Neural cell (in vitro differentiated cells): ENCODE data around the gene ESYT2. TPM values are rescaled to one million over a fixed set of nuclear protein-coding genes. Genes with fewer than 3 reads are reported as not detected.

Source experiments
- H2AFZ ChIP-seq: fragments of 200-600, 300-800 bp; sonication (generic), shearing (Covaris generic); 2 replicates; pipeline ENCODE4 v1.6.0; 2014; ENCODE audit warnings: low read depth, mild to moderate bottlenecking, antibody characterized with exemption, low read length, moderate library complexity
- H3F3A ChIP-seq: fragments of 200-600 bp; shearing (Covaris generic); 2 replicates; pipeline ENCODE4 v1.6.1; 2016; ENCODE audit warnings: mild to moderate bottlenecking, moderate library complexity, mixed read lengths, antibody characterized with exemption, low read length; ENCODE audit not compliant: insufficient read depth, poor library complexity, severe bottlenecking
- H3K27ac ChIP-seq: fragments of 200-600, 300-800 bp; sonication (generic), shearing (Covaris generic); 2 replicates; pipeline ENCODE4 v1.5.1; 2014; ENCODE audit warnings: mild to moderate bottlenecking, low read length, moderate library complexity
- H3K27me3 ChIP-seq: fragments of 300-800, 200-600 bp; sonication (generic), shearing (Covaris generic); 2 replicates; pipeline ENCODE4 v1.6.0; 2014; ENCODE audit warnings: mild to moderate bottlenecking, low read depth, low read length, moderate library complexity; ENCODE audit not compliant: insufficient read depth
- H3K36me3 ChIP-seq: fragments of 300-800, 200-600 bp; sonication (generic), shearing (Covaris generic); 2 replicates; pipeline ENCODE4 v1.5.1; 2014; ENCODE audit warnings: mild to moderate bottlenecking, antibody characterized with exemption, low read length, moderate library complexity; ENCODE audit not compliant: insufficient read depth
- H3K4me2 ChIP-seq: fragments of 300-800, 200-600 bp; sonication (generic), shearing (Covaris generic); 2 replicates; pipeline ENCODE4 v1.6.0; 2014; ENCODE audit warnings: mild to moderate bottlenecking, low read length
- H3K4me3 ChIP-seq: fragments of 300-800, 200-600 bp; sonication (generic), shearing (Covaris generic); 2 replicates; pipeline ENCODE4 v1.5.1; 2014; ENCODE audit warnings: mild to moderate bottlenecking, low read length, moderate library complexity
- H3K79me2 ChIP-seq: fragments of 200-600 bp; shearing (Covaris generic); replicated peaks from 2 replicates; pipeline ENCODE4 v1.6.0; 2014; ENCODE audit warnings: mild to moderate bottlenecking, low read length, moderate library complexity; ENCODE audit not compliant: insufficient read depth
- H3K9ac ChIP-seq: fragments of 300-800, 200-600 bp; sonication (generic), shearing (Covaris generic); 2 replicates; pipeline ENCODE4 v1.6.1; 2016; ENCODE audit warnings: mild to moderate bottlenecking, low read length, mixed read lengths
- H3K9me2 ChIP-seq: fragments of 200-600 bp; shearing (Covaris generic); 2 replicates; pipeline ENCODE4 v1.6.1; 2016; ENCODE audit warnings: mild to moderate bottlenecking, low read length, mixed read lengths; ENCODE audit not compliant: insufficient read depth
- H3K9me3 ChIP-seq: fragments of 200-600, 300-800 bp; sonication (generic), shearing (Covaris generic); 2 replicates; pipeline ENCODE4 v1.6.1; 2016; ENCODE audit warnings: mild to moderate bottlenecking, mixed run types, low read length, moderate library complexity, mixed read lengths
- H4K20me1 ChIP-seq: fragments of 200-600 bp; shearing (Covaris generic); 2 replicates; pipeline ENCODE4 v1.6.1; 2016; ENCODE audit warnings: mild to moderate bottlenecking, mixed run types; ENCODE audit not compliant: insufficient read depth
- EP300 ChIP-seq: fragments of 450-650 bp; conservative IDR thresholded peaks from 2 replicates; pipeline ENCODE4 v1.6.1; 2014; ENCODE audit warnings: antibody characterized with exemption, mild to moderate bottlenecking, moderate library complexity; ENCODE audit not compliant: poor library complexity, severe bottlenecking
- EZH2 ChIP-seq: fragments of 200-600, 300-800 bp; shearing (Covaris generic), sonication (generic); IDR thresholded peaks from 2 replicates; pipeline ENCODE4 v1.6.1; 2014; ENCODE audit warnings: antibody characterized with exemption, low read length, borderline replicate concordance, mild to moderate bottlenecking; ENCODE audit not compliant: insufficient read depth, poor library complexity, severe bottlenecking
- MXI1 ChIP-seq: fragments of 450-650 bp; conservative IDR thresholded peaks from 2 replicates; pipeline ENCODE4 v1.6.1; 2014; ENCODE audit warnings: antibody characterized with exemption, mild to moderate bottlenecking; ENCODE audit not compliant: poor library complexity, severe bottlenecking
- POLR2AphosphoS5 ChIP-seq: IDR thresholded peaks from 2 replicates; pipeline ENCODE4 v1.6.1; 2012
- RAD21 ChIP-seq: fragments of 450-650 bp; conservative IDR thresholded peaks from 2 replicates; pipeline ENCODE4 v1.6.1; 2014; ENCODE audit warnings: antibody characterized with exemption, mild to moderate bottlenecking, moderate library complexity
- REST ChIP-seq: IDR thresholded peaks from 2 replicates; pipeline ENCODE4 v1.6.1; 2012; ENCODE audit warnings: borderline replicate concordance
- SMC3 ChIP-seq: fragments of 450-650 bp; conservative IDR thresholded peaks from 2 replicates; pipeline ENCODE4 v1.6.1; 2014; ENCODE audit warnings: antibody characterized with exemption, mild to moderate bottlenecking, moderate library complexity; ENCODE audit not compliant: poor library complexity
- TAF1 ChIP-seq: IDR thresholded peaks from 2 replicates; pipeline ENCODE4 v1.6.1; 2012; ENCODE audit warnings: low read depth
- polyA plus RNA-seq: library from polyadenylated mRNA; depleted of rRNA; stranded (reverse); fragments of >200 nt; gene quantifications from 2 replicates; pipeline ENCODE4 v1.2.3, GENCODE V29; 2014
- TF ChIP-seq, protein P1 (sequence below): fragments of 450-650 bp; IDR thresholded peaks from 2 replicates; pipeline ENCODE4 v1.5.1; 2014; ENCODE audit warnings: antibody characterized with exemption, mild to moderate bottlenecking, moderate library complexity; ENCODE audit not compliant: poor library complexity, severe bottlenecking

Gene ESYT2
- polyA plus RNA-seq, 1 donor from 2014 or later = 23.8 TPM

DNA sequence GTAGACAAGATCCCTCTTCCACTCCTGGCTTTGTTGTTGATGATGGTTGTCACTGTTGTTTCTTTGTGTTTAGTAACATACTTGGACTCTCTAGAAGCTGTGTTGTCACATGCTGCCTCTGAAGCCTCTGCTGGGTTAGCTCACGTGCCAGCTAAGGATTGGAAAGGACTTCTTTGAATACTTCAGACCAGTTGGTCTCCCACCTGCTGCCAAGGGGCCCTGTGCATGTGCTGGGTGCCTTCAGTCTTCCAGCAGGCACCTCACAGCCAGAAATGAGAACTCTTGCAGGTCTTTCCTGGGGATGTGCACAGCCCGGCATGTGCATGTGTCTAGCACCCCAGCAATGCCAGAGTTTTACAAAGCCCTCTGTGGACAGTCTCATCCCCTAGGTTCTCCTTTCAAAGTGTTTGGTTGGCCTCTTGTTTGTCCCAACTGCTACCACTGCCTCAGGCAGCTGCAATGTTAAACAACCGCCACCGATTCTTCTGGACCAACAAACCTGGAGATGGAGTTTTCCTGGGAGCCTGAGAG, 103.0 kb downstream of the ESYT2 start:
- no peak overlapping the region for H3K27ac ChIP-seq
- no peaks in the 10 kb centered on the region for H3F3A ChIP-seq
- H3K9me3 ChIP-seq = no peaks in the 10 kb centered on the region
- H3K79me2 ChIP-seq = no peaks in the 10 kb centered on the region
- no peak for TF ChIP-seq REST
- TF ChIP-seq POLR2AphosphoS5 = no peak
- no peak for TF ChIP-seq MXI1
- H3K4me2 ChIP-seq = no peak overlapping the region
- no peaks in the 10 kb centered on the region for H3K36me3 ChIP-seq
- H3K9ac ChIP-seq = no peak overlapping the region
- no peaks in the 10 kb centered on the region for H3K9me2 ChIP-seq
- H3K4me3 ChIP-seq = no peak overlapping the region
- no peak overlapping the region for H2AFZ ChIP-seq
- H3K27me3 ChIP-seq = no peaks in the 10 kb centered on the region
- no peaks in the 10 kb centered on the region for H4K20me1 ChIP-seq

- Histone ChIP-seq H3F3A (no peaks in the 10 kb centered on the region), H4K20me1 (no peaks in the 10 kb centered on the region), H3K4me3 (no peak overlapping the region), H3K27me3 (no peaks in the 10 kb centered on the region), H2AFZ (no peak overlapping the region), H3K9ac (no peak overlapping the region), H3K4me2 (no peak overlapping the region), H3K79me2 (no peaks in the 10 kb centered on the region), H3K36me3 (no peaks in the 10 kb centered on the region), H3K9me3 (no peaks in the 10 kb centered on the region), H3K9me2 (no peaks in the 10 kb centered on the region), H3K27ac (no peak overlapping the region)
- TF ChIP-seq REST (no peak), RAD21 (no peak), EP300 (no peak), POLR2AphosphoS5 (no peak), TAF1 (no peak), EZH2 (no peak), SMC3 (no peak)
- TF ChIP-seq, protein P1, sequence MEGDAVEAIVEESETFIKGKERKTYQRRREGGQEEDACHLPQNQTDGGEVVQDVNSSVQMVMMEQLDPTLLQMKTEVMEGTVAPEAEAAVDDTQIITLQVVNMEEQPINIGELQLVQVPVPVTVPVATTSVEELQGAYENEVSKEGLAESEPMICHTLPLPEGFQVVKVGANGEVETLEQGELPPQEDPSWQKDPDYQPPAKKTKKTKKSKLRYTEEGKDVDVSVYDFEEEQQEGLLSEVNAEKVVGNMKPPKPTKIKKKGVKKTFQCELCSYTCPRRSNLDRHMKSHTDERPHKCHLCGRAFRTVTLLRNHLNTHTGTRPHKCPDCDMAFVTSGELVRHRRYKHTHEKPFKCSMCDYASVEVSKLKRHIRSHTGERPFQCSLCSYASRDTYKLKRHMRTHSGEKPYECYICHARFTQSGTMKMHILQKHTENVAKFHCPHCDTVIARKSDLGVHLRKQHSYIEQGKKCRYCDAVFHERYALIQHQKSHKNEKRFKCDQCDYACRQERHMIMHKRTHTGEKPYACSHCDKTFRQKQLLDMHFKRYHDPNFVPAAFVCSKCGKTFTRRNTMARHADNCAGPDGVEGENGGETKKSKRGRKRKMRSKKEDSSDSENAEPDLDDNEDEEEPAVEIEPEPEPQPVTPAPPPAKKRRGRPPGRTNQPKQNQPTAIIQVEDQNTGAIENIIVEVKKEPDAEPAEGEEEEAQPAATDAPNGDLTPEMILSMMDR = no peak
Measured at GRCh38 chr7:158725506-158725800, 103.9 kb downstream of the ESYT2 start.
